AG08396 (cell line): ENCODE measurements around the gene SASH1.
"Not testable (repeated sequence)": the region's sequence is repeated elsewhere in the genome, so short reads cannot be mapped to it uniquely, and the experiment has no call there.

Source experiments
- DNase-seq: peaks from one replicate; pipeline ENCODE4 v3.0.0; 2012; ENCODE audit warnings: low spot score, mixed read lengths

Gene SASH1

DNA sequence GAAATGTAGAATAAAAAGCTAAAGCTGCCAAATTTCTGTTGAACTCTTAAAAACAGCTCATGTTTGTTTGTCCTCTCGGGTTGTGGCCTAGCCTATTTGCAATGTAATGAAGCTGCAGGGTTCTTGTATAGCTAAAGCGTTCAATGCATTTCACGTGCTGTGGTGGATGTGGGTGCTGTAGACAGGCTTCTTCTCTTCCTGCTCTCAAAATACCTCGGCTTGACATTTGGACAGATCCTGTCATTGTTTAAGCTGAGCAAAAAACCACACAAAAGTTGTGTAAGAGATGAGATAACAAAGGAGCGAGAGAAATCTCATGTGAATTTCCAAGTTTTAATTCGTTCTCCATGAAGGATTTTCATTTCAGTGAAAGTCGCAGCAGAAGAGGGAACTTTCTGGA, 207.9 kb downstream of the SASH1 start:
- DNase-seq, result no peak

DNA sequence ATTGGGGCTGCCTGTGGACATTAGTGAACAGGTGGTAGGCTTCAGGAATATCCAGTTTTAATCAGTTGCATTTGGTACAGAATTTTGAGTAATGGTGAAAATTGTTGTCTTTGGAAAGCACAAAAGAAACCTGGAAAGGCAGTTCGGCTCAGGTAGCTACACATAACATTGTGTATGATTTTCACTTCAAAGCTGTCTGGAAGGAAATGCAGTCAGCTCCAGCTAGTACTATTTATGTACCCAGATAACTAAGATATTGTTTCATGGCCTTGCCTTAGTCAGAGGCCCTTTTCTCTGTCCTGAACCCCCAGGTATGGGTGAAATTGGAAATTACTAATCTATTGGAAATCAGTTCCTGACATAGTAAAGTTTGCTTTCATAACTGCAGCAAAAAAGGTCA, 208.6 kb downstream of the SASH1 start:
- DNase-seq, result no peak

DNA sequence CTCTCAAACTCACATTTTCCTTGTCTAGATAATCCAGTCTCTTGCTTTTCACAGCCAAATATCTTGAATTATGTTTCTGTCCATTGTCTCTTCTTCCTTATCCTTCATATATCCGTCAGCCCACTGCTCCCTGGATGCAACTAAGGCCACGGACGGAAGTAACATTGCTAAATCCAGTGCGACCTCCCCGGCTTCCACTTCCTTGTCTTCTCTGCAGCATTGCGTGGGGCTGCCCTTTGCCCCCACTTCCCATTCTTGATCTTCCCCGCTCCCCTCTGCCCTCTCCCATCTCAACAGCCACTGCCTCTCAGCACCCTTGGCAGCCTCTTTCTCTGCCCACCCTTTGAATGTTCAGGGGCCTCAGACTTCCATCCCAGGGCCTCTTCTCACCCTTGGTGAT, 213.8 kb downstream of the SASH1 start:
- no peak for DNase-seq

DNA sequence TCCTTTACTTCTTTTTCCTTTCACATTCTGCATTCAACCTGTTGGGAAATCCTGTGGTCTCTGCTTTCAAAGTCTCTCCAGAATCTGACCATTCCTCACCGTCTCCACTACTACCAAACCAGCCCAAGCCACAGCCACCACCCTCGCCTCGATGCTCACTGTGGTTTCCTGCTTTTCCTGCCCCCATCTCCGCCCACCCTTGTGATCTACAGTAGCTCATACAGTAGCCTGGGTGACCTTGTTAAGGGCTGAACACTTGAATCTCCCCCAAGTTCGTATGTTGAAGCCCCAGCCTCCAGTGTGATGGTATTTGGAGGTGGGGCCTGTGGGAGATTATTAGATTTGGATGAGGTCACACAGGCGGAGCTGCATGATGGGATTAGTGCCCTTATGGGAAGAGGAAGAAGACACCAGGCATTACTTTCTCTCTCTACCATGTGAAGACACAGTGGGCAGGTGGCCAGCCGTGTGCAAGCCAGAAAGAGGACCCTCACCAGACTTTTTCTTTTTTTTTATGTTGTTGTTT, 215.2 kb downstream of the SASH1 start:
- no peak for DNase-seq

DNA sequence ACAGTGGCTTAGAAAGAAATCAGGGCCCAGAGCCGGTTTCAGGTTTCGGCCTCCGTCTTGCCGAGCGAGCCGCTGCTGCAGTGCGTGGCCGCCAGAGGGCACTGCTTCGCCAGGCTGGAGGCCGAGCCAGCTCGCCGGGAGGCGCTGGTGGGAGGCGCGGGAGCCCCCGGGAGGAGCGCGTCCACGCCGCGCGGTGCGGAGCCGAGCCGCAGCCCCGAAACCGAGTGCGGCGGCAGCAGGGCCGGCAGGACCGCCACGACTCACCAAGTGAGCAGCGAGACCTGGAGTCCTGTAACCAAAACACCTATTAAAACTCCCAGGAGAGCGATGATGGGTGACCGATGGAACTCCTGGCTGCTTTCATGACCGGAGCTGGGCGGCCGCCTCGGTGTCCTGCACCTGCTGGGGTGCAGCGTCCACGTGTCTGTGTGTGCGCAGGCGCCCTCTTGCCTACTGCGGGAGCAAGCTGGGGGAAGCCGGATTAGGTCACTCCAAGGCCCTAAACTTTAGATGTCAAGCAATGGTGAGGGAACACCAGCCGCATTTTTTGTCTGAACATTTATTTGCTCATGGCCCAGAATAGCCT, 217.3 kb downstream of the SASH1 start:
- DNase-seq, result peak; percentile 89

DNA sequence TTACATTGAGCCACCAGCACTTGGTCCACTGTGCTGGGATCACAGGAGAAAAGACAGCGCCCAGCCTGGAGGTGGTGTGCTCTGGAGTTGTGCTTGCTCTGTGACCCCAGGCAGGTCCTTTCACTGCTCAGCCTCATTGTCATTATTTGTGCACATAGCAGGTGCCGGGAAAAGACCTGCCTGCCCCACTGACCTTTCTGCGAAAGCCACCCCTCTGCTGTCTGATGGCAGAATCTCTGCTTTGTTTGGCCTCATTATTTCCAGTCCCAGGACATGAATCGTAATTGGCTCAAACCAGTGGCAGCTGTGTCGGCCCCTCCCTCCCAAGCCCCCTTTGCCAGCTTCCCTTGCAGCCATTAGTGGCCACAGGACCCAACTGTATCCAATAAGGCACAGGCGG, 219.0 kb downstream of the SASH1 start:
- DNase-seq, result no peak

DNA sequence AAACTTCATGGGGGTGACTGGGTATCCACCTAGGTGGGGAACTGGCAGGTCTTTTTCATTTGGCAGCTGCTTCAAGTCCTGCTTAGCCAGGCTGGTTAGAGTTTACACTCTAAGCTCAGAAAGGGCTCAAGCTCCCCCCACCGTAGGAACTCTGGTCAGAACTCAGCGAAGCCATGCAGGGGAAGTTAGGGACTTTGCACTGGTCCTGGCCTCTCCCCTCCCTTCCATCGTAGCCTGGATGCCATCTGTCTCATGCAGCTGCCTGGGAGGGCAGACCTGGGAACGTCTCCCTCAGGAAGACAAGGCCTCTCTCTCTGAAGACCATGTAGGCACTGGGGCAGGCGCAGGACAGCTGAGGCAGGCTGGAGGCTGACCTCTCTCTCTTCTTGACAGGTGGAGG, 220.4 kb downstream of the SASH1 start:
- no peak for DNase-seq

DNA sequence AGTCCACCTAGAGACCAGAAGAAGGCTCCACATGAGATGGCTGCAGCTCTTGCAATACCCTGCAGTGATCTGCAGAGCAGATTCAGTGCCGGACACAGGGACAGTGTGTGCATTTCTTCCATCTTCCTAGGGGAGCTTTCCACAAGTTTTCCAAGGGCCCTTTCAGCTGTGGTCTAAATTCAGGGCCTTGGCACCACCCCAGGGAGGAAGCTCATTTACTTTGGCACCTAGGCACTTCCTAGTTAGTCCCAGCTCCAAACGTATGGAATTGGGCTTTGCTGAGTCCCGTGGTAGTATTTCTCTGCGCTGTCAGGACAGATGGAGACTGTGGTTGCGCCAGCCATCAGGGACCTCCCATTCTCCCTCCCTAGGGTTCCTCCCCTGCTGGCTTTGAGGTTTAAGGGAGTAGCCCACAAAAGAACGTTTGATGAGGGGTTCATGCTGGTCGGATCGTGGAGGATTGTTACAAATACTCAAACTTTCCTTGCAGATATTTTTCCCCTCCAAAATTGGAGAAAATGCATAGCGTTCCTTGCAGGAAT, 221.9 kb downstream of the SASH1 start:
- no peak for DNase-seq

DNA sequence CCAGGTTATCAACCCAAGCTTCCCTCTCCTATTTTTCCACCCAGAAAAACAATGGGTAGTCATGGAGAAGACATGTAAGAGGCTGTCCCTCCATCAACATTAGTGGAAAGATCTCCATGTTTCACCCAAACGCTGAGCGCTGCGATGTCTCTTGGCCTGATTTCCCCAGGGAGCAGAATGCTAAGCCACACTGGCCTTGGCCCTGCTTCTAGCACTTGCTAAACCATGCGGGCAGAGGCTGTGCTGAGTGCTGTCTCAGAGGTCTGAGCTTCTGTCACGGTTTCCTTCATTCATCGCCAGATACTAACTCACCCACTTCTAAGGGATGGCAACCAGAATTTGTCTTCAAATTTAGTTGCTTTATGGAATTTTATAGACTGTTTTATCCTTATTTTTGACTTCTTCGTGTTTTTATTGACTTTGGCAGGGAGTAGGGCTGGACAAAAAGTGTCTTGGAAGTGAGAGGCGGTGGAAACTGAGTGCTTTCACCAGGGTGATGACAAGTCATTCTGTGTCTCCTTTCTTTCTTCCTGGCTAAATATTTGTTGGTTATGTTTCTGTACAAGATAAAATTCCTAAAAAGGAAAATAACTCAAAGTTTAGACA, 222.8 kb downstream of the SASH1 start:
- no peak for DNase-seq

DNA sequence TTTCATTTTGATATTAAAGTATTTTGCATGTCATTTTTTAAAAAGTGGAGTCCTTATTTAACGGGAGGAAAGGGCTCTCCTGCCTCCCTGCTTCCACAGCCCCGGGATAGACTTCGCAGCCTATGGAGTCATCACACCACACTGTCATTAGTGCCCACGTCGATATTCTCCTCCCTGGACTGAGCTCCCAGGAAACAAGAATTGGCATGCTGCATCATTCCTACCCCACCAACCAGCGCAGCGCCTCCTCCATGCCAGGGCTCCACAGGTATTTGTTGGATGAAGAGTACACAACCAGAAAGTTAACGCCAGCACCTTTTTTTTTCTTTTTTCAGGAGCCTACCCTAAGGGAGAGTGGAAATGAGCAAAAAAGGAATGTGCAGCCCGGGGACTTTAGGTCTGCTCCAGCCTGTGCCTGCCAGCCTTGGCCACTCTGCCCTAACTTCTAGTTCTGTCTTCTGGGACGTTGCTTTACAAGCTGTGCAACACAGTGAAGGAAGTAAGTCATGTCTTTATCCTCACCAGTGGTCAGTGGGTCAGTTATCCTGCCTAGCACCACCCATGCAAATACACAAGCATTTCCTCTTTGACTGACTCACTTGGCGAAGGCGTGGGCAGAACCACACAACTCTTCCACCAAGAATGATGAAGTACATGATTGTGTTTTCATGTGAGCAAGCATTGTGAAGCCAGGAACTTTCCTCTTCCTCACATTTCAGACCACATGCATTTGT, 223.5 kb downstream of the SASH1 start:
- DNase-seq, result peak; percentile 86

DNA sequence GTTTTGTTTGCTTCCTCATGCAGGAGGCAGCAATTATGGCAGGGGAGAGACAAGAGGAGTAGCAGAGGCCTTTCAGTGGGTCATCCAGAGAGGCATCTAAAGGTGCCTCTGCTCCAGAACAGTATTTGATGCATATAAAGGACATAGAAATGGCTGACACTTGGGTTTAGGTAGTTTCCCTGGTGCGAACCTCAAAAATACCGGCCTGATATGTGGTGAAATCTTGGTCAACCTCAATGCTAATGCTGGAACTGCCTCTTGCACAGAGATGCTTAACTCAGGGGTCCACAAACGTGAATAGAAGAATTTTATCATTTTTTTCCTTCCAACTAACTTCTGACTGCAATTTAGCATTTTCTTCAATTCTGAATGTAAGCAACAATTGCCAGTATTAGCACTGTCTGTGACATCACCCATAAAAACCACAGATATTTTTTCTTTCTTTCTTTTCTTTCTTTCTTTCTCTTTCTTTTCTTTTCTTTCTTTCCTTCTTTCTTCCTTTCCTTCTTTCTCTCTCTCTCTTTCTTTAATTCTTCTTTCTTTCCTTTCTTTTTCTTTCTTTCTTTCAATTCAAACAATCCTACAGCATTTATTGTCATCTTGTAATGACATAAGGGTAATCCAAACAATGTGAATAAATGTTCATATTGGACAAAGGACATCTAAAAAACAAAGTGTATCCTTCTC, 224.2 kb downstream of the SASH1 start:
- DNase-seq, result no peak

DNA sequence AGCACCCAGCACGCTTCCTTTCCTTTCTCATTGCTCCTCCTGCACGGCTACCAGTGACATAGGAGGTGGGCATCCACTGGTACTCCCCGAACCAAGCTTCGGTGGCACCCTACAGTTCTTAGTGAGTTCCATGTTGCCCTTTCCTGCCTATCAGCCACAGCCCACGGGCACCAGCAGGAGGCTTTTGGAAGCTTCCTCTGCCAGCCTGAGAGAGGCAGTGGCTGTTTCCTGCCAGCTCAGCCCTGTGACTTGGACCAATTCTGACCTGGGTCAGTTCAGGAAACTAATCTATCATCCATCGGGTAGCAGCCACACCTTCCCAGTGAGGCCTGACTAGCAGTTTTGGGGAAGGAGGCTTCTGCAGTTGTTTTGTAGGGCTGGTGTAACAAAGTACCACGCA, 227.8 kb downstream of the SASH1 start:
- no peak for DNase-seq

DNA sequence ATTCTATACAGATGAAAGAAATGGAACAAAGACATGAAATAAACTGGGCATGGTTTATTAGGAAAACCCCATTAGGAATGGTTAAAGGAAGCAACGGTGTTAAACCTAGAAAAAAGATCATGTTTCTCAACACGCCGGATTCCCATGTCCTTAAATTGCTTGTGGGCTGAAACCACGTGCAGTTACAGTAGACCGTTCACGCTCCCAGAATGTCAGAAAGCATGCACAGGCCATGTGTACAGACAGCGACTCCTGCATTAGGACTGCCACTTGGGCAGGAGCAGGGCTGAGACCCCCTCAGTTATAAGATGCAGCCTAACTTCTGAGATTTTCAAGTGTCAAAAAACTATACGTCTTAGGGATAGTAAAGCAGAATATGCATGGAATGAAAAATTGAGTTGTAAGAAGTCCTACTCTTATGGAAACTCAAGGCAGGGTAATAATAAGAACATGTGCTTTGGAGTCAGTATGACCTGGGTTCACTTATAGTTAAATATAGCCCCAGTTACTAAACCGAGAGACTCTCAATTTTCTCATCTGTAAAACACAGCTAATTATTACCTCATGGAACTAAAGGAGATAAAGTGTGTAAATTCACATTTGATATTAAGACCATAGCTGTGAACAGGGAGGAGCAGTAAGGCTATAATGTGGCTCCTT, 230.2 kb downstream of the SASH1 start:
- no peak for DNase-seq

DNA sequence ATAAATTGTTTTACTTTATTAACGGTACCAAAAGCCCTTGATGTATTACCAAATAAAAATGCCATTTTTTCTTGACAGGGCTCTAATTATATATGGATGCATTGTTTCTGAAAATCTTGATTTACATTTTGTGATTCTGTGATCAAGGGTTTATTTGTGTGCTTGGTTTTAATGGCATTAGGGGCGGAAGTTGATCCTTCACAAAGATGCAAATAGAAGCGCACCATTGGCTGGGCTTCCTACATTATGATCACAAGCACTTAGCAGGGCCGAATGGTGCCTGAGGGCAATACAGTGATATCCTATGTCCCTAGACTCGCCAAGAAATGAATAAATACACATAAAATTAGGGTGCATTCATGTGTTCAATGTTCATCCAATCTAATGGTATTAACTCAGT, 231.3 kb downstream of the SASH1 start:
- no peak for DNase-seq

DNA sequence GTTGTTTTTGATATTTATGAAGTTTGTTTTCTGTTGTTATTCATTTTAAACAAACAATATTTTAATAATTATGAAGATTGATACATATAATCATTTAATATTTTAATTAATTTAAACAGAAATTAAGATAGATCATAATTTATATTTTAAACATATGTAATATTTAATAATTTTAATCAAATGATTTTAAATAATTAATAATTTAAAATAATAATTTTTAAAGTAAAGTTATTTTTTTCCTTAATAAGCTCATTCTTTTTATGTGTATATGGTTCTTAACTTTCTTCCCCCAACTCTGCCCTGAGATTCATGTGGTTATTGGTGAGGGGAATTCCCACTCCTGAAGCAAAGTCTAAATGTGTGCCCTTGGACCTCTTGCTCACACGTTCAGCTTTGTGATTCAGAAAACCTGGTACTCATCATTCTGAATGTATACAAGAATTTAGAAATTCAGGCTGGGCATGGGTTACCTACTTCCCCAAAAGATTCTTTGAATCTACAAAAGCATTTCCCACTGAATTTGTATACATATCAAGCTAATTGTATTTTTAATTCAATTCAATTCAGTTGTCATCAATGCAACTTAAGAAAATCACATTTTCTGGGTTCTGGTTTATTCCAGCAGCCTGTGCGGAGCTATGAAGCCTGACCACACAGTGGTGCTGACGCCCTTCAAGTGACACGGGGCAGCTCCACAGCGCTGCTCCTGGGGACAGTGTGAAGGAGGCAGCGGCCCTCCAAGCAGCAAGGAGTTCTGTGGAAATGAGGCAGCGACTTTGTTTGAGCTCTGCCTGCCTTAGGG, 235.2 kb downstream of the SASH1 start:
- peak; percentile 82 for DNase-seq

DNA sequence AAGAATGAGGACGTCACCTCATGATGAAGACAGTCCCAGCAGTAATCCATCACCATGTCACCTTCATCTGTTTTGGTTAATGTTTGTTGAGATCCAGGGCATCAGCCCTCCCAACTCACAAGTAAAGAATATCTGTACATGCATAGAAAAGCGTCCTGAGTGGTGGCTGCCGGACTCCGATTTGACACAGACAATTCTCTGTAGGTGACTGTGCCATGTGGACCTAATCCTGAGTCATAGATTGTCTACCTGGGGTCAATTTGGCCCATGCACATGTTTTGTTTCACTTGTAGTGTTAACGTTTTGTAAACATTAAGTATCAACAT, 235.8 kb downstream of the SASH1 start:
- no peak for DNase-seq

DNA sequence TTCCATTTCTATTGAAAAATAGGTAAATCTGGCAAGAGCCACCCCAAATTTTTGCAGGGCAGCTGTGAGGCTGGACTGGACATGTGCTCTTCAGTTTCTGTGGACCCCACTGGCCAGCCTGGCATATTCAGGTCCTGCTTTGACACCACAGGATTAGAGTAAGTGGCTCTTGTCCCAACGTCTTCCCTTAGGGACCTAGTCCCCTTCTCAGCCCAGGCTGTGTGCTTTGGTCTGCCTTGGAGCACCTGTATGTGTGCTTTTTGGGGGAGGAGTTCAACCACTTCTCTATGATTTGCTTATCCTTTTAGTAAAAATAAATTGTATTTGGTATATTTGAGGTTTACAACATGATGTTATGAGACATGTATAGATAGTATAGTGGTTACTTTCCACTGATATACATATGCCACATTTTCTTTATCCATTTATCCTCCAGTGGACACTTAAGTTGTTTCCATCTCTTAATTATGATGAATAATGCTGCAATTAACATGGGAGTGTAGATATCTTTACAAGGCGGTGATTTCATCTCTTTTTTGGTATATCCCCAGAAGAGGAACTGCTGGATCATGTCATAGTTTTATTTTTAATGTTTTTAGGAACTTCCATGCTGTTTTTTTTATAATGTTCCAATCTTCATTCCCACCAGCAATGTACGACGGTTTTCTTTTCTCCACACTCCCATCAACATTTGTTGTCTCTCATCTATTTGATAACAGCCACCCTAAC, 236.4 kb downstream of the SASH1 start:
- DNase-seq, result no peak

DNA sequence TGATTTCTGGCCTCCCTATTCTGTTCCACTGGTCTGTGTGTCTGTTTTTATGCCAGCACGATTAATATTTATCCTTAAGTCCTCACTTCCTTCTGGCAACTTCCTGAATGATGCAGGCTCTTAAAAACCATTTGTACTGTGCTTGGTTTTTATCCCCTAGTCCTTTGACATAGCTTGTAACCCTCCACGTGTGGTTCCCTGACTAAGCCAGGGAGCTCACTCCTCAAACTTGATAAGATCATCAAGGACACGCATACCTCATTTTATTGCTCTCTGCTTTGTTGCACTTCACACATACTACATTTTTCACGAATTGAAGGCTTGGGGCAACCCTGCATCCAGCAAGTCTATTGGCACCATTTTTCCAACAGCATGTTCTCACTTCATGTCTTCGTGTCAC, 237.8 kb downstream of the SASH1 start:
- no peak for DNase-seq

DNA sequence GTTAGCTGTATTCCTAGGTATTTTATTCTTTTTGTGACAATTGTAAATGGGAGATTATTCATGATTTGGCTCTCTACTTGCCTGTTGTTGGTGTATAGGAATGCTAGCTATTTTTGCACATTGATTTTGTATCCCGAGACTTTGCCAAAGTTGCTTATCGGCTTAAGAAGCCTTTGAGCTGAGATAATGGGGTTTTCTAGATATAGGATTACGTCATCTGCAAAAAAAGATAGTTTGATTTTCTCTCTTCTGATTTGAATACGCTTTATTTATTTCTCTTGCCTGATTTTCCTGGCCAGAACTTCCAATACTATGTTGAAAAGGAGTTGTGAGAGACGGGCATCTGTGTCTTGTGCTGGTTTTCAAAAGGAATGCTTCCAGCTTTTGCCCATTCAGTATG, 241.0 kb downstream of the SASH1 start:
- no peak for DNase-seq

DNA sequence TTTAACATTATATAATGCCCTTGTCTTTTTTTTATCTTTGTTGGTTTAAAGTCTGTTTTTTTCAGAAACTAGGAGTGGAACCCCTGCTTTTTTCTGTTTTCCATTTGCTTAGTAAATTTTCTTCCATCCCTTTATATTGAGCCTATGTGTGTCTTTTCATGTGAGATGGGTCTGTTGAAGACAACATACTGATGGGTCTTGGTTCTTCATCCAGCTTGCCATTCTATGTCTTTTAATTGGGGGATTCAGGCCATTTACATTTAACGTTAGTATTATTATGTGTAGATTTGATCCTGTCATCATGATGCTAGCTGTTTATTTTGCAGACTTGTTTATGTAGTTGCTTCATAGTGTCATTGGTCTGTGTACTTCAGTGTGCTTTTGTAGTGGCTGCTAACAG, 243.0 kb downstream of the SASH1 start:
- DNase-seq, result not testable (repeated sequence)

DNA sequence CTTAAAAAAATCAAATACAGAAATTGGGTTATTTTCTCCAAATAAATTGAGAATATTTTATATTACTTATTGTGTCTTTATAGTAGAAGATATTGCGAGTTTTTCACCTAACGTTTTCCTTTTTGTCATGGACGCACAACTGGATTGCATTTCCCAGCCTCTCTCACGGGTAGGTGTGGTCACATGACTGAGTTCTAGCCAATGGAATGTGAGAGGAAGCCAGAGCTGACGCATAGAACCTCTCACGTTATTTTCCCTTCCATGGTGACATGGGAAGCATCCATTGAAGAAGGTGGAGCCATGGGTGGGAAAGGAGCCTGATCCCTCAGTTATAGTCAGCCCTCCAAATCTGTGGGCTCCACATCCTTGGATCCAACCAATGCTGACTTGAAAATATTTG, 248.2 kb downstream of the SASH1 start:
- no peak for DNase-seq
